Gastrocnemius medialis (tissue), 4 donors: Measurements from ENCODE around the gene TEX14. TPM values are rescaled to one million over a fixed set of nuclear protein-coding genes. Genes with fewer than 3 reads are reported as not detected.
"Not testable (repeated sequence)": the region's sequence is repeated elsewhere in the genome, so short reads cannot be mapped to it uniquely, and the experiment has no call there.

Source experiments
- ATAC-seq, 2 donors: fragments of 150-250 bp; one replicate each; pipeline ENCODE4 v1.9.1; 2016
- DNase-seq, 2 donors: peaks; one replicate each; pipeline ENCODE4 v3.0.0-alpha.2; 2019
- H3K27ac ChIP-seq, 4 donors: fragments of 200-600 bp; sonication (generic); 1 replicate in 1 of 4; 2 replicates in 3 of 4; pipeline ENCODE4 v1.5.1; 2016 to 2018; ENCODE audit warnings: mild to moderate bottlenecking in 2 of 4, moderate library complexity in 1 of 4
- H3K27me3 ChIP-seq, 3 donors: fragments of 200-600 bp; sonication (generic) in 2 of 3; 1 replicate in 1 of 3; 2 replicates in 2 of 3; pipeline versions ENCODE4 v1.5.1 to v1.6.0; 2016 to 2019; ENCODE audit warnings: mild to moderate bottlenecking in 1 of 3, moderate library complexity in 1 of 3
- H3K36me3 ChIP-seq, 2 donors: fragments of 200-600 bp; sonication (generic) in 1 of 2; one replicate each; pipeline ENCODE4 v1.5.1; 2017 to 2018
- H3K4me1 ChIP-seq, 2 donors: fragments of 200-600 bp; sonication (generic) in 1 of 2; one replicate each; pipeline ENCODE4 v1.5.1; 2016 to 2017; ENCODE audit warnings: mild to moderate bottlenecking in 2 of 2
- H3K4me3 ChIP-seq, 4 donors: fragments of 200-600 bp; sonication (generic) in 3 of 4; 1 replicate in 1 of 4; 2 replicates in 3 of 4; pipeline ENCODE4 v1.5.1; 2016 to 2019; ENCODE audit warnings: mild to moderate bottlenecking in 2 of 4
- H3K9me3 ChIP-seq, 3 donors: fragments of 200-600 bp; sonication (generic) in 2 of 3; 1 replicate in 1 of 3; 2 replicates in 2 of 3; pipeline ENCODE4 v1.5.1; 2016 to 2019
- POLR2A ChIP-seq, 2 donors: fragments of 450-650 bp; IDR thresholded peaks; one replicate each; pipeline ENCODE4 v1.6.1; 2017; ENCODE audit warnings: antibody characterized with exemption in 2 of 2, mild to moderate bottlenecking in 2 of 2, moderate library complexity in 2 of 2
- in situ Hi-C, 4 donors: fragments of 200-750 bp; cut with MboI; loops; one replicate each; pipeline versions ENCODE4 v1.15.0 to v1.8.0; 2017; ENCODE audit warnings: low sequenced_read_pairs in 4 of 4
- intact Hi-C: fragments of 100-400 bp; cut with DNase I; formaldehyde crosslinking; loops from one replicate; pipeline ENCODE4 v1.15.1; 2023; ENCODE audit warnings: low total_unique reads
- total RNA-seq, 4 donors: library from RNA; depleted of rRNA; stranded (reverse); fragments of >200 nt; gene quantifications; one replicate each; pipeline versions ENCODE4 v1.1.0 to v1.2.3, GENCODE V29; 2016
- TF ChIP-seq, protein P1 (sequence below), 5 experiments: fragments of 450-650 bp in 3 of 5; fragments of 200-600 bp in 2 of 5; sonication (generic) in 2 of 5; IDR thresholded peaks in 4 of 5; conservative IDR thresholded peaks in 1 of 5; 1 replicate in 4 of 5; 2 replicates in 1 of 5; pipeline ENCODE4 v1.5.1; 2016 to 2019; ENCODE audit warnings: antibody characterized with exemption in 5 of 5, mild to moderate bottlenecking in 3 of 5, moderate library complexity in 3 of 5

The TEX14 gene
- total RNA-seq, 4 donors from 2014 or later: not detected

- DNase-seq (no peak), ATAC-seq (no peak)
- in situ Hi-C loops (no loop called here), intact Hi-C loops (no loop called here)
- no peaks in the 10 kb centered on the region for H3K9me3 ChIP-seq
- H3K4me3 ChIP-seq: no peak overlapping the region
- no peak for TF ChIP-seq POLR2A (IDR thresholded peaks at IDR 0.05)
- TF ChIP-seq, protein P1, sequence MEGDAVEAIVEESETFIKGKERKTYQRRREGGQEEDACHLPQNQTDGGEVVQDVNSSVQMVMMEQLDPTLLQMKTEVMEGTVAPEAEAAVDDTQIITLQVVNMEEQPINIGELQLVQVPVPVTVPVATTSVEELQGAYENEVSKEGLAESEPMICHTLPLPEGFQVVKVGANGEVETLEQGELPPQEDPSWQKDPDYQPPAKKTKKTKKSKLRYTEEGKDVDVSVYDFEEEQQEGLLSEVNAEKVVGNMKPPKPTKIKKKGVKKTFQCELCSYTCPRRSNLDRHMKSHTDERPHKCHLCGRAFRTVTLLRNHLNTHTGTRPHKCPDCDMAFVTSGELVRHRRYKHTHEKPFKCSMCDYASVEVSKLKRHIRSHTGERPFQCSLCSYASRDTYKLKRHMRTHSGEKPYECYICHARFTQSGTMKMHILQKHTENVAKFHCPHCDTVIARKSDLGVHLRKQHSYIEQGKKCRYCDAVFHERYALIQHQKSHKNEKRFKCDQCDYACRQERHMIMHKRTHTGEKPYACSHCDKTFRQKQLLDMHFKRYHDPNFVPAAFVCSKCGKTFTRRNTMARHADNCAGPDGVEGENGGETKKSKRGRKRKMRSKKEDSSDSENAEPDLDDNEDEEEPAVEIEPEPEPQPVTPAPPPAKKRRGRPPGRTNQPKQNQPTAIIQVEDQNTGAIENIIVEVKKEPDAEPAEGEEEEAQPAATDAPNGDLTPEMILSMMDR (IDR thresholded peaks at IDR 0.05 in 4 of 5, conservative IDR thresholded peaks at IDR 0.05 in 1 of 5): no peak
- H3K27me3 ChIP-seq: no peaks in the 10 kb centered on the region
- no peak overlapping the region for H3K27ac ChIP-seq
- H3K4me1 ChIP-seq: peaks cover 7 to 11% of the 10 kb centered on the region in 2 donors
- H3K36me3 ChIP-seq: no peaks in the 10 kb centered on the region
Measured at GRCh38 chr17:58688521-58688920, 3.3 kb downstream of the TEX14 start.

DNA sequence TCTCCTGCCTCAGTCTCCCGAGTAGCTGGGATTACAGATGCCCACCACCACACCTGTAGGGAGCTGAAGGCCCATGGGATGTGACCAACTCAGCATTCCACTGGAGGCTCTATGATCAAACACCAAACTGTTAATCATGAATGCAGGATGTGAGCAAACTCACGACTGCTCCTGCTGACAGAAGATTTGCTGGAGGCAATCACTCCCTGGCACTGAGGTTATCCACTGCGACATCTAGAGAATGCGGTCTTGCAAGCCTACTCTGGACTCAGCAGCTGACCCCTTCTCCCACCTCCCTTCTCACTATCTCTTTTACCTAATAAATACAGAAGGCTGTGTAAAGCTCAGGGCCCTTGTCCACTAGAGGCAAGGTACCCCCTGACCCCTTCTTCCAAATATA is 4.9 kb downstream of the TEX14 start:
- Histone ChIP-seq H3K4me3 (no peak overlapping the region), H3K9me3 (no peaks in the 10 kb centered on the region), H3K27me3 (no peaks in the 10 kb centered on the region), H3K36me3 (no peaks in the 10 kb centered on the region), H3K27ac (no peak overlapping the region), H3K4me1 (no peaks in the 10 kb centered on the region)
- intact Hi-C loops (no loop called here), in situ Hi-C loops (no loop called here)
- DNase-seq: no peak
- TF ChIP-seq, protein P1 (IDR thresholded peaks at IDR 0.05 in 4 of 5, conservative IDR thresholded peaks at IDR 0.05 in 1 of 5): no peak
- TF ChIP-seq POLR2A (IDR thresholded peaks at IDR 0.05): no peak
- no peak for ATAC-seq

DNA sequence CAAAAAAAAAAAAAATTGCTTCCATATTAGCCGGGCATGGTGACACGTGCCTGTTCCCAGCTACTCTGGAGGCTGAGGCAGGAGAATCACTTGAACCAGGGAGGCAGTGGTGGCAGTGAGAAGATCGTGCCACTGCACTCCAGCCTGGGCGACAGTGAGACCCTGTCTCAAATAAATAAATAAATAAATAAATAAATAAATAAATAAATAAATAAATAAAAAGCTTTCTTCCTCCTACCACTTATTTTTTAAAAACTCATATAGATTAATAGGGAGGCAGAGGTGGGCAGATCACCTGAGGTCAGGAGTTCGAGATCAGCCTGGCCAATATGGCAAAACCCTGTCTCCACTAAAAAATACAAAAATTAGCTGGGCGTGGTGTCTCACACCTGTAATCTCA is 7.4 kb downstream of the TEX14 start:
- intact Hi-C loops, H3K27ac ChIP-seq, H3K9me3 ChIP-seq, DNase-seq, H3K36me3 ChIP-seq, H3K27me3 ChIP-seq, in situ Hi-C loops, ATAC-seq, H3K4me1 ChIP-seq, H3K4me3 ChIP-seq: not testable (repeated sequence)

- no peak for DNase-seq
- in situ Hi-C loops (no loop called here), intact Hi-C loops (no loop called here)
- Histone ChIP-seq H3K9me3 (no peaks in the 10 kb centered on the region), H3K4me3 (no peak overlapping the region), H3K4me1 (no peaks in the 10 kb centered on the region), H3K27me3 (no peaks in the 10 kb centered on the region), H3K27ac (no peak overlapping the region), H3K36me3 (no peaks in the 10 kb centered on the region)
- TF ChIP-seq POLR2A (IDR thresholded peaks at IDR 0.05): no peak
- TF ChIP-seq, protein P1 (IDR thresholded peaks at IDR 0.05 in 4 of 5, conservative IDR thresholded peaks at IDR 0.05 in 1 of 5): no peak
- ATAC-seq: no peak
Measured at GRCh38 chr17:58684003-58684402, 7.8 kb downstream of the TEX14 start.

- ATAC-seq (no peak), DNase-seq (no peak)
- H3K9me3 ChIP-seq: no peaks in the 10 kb centered on the region
- in situ Hi-C loops (no loop called here), intact Hi-C loops (no loop called here)
- no peak overlapping the region for H3K4me3 ChIP-seq
- H3K27ac ChIP-seq: no peak overlapping the region
- no peaks in the 10 kb centered on the region for H3K4me1 ChIP-seq
- no peaks in the 10 kb centered on the region for H3K27me3 ChIP-seq
- TF ChIP-seq, protein P1 (IDR thresholded peaks at IDR 0.05 in 4 of 5, conservative IDR thresholded peaks at IDR 0.05 in 1 of 5): no peak
- TF ChIP-seq POLR2A (IDR thresholded peaks at IDR 0.05): no peak
- H3K36me3 ChIP-seq: no peaks in the 10 kb centered on the region
Measured at GRCh38 chr17:58680038-58680369, 11.8 kb downstream of the TEX14 start.
